Endodermal cell (in vitro differentiated cells): ENCODE measurements around the gene BRMS1. TPM values are rescaled to one million over a fixed set of nuclear protein-coding genes. Genes with fewer than 3 reads are reported as not detected.
A peak's percentile ranks its signal among the peaks of the same experiment; 100 is the strongest.

Source experiments
- DNase-seq: peaks from one replicate; pipeline ENCODE4 v3.0.0-alpha.2; 2017
- H3K27ac ChIP-seq: 2 replicates; pipeline ENCODE4 v1.5.1; 2013; ENCODE audit warnings: mild to moderate bottlenecking, low read depth, low read length, moderate library complexity
- H3K27me3 ChIP-seq: 2 replicates; pipeline ENCODE4 v1.6.1; 2013; ENCODE audit warnings: mild to moderate bottlenecking, low read length, moderate library complexity; ENCODE audit not compliant: insufficient read depth, control insufficient read depth, poor library complexity, severe bottlenecking
- H3K36me3 ChIP-seq: 2 replicates; pipeline ENCODE4 v1.7.0; 2013; ENCODE audit warnings: mild to moderate bottlenecking, low read length, moderate library complexity; ENCODE audit not compliant: control insufficient read depth, insufficient read depth
- H3K4me1 ChIP-seq: one replicate; pipeline ENCODE4 v1.7.0; 2013; ENCODE audit warnings: low read length; ENCODE audit not compliant: control insufficient read depth, insufficient read depth
- H3K4me3 ChIP-seq: 2 replicates; pipeline ENCODE4 v1.5.1; 2013; ENCODE audit warnings: mild to moderate bottlenecking, low read length, moderate library complexity
- H3K9ac ChIP-seq: 2 replicates; pipeline ENCODE4 v1.6.1; 2013; ENCODE audit warnings: mild to moderate bottlenecking, low read length, moderate library complexity; ENCODE audit not compliant: poor library complexity, severe bottlenecking; ENCODE audit errors: extremely low read depth
- H3K9me3 ChIP-seq: 2 replicates; pipeline ENCODE4 v1.6.1; 2013; ENCODE audit warnings: mild to moderate bottlenecking, low read length, moderate library complexity; ENCODE audit not compliant: control insufficient read depth
- H3K27ac Mint-ChIP-seq: 2 replicates; pipeline ENCODE4 v1.8.0; 2020; ENCODE audit warnings: mixed read lengths
- H3K27me3 Mint-ChIP-seq: 2 replicates; pipeline ENCODE4 v1.8.0; 2021; ENCODE audit warnings: mild to moderate bottlenecking, mixed read lengths; ENCODE audit not compliant: insufficient read depth
- H3K36me3 Mint-ChIP-seq: 2 replicates; pipeline ENCODE4 v1.8.0; 2020; ENCODE audit warnings: low read depth, mixed read lengths
- H3K4me1 Mint-ChIP-seq: 2 replicates; pipeline ENCODE4 v1.8.0; 2020; ENCODE audit warnings: mixed read lengths
- H3K4me3 Mint-ChIP-seq: 2 replicates; pipeline ENCODE4 v1.8.0; 2020; ENCODE audit warnings: mild to moderate bottlenecking, moderate library complexity, mixed read lengths
- H3K9me3 Mint-ChIP-seq: 2 replicates; pipeline ENCODE4 v1.8.0; 2020; ENCODE audit warnings: mild to moderate bottlenecking, mixed read lengths
- WGBS, 2 experiments: methylation state at CpG; one replicate each; pipeline versions ENCODE4 v1.1.5 to v1.1.7; 2013; ENCODE audit warnings: missing lambda C conversion rate in 2 of 2, mixed read lengths in 1 of 2; ENCODE audit not compliant: insufficient coverage in 1 of 2, insufficient read length in 1 of 2; 5-methylcytosine and 5-hydroxymethylcytosine counted together
- total RNA-seq, 2 donors: library from RNA; stranded (reverse); fragmentation: NEBNext Ultra II Directional in 1 of 2; extraction: Animal tissue kit (Norgen Biotek cat#: 25700) in 1 of 2; gene quantifications; 2 replicates in 1 of 2; 3 replicates in 1 of 2; pipeline ENCODE4 v1.2.1, GENCODE V29; 2021
- TF ChIP-seq, protein P1 (sequence below): fragments of 200-600 bp; sonication (generic); conservative IDR thresholded peaks from 2 replicates; pipeline ENCODE4 v1.5.0; 2021; ENCODE audit warnings: antibody characterized with exemption, mild to moderate bottlenecking

BRMS1 gene
- total RNA-seq, 2 donors from 2014 or later = 38.7 to 40.3 TPM

DNA sequence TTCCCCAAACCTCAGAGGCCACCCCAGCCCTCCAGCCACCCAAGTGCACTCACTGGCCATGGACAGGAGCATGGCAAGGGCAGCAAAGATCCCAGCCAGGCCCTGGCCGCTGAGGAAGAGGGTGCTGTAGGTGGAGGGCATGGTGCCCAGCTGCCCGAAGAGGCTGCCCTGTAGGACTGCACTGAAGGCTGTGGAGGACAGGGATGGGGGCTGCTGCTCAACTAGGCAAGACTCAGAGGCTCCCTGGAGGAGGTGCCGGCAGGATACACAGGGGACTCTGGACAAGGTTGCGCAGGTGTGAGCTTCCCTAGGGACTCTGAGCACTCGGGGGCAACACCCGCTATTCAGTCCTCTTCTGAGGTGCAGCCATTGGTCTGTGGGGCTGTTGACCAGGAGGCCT lies 23.6 kb upstream of the BRMS1 start:
- 92 to 100% methylated on average over 4 to 6 of the region's 6 CpGs for WGBS, 2 experiments
- Histone ChIP-seq H3K9ac (no peak overlapping the region), H3K27me3 (no peaks in the 10 kb centered on the region), H3K36me3 (peaks cover 44% of the 10 kb centered on the region), H3K4me3 (no peak overlapping the region), H3K4me1 (no peaks in the 10 kb centered on the region), H3K9me3 (no peaks in the 10 kb centered on the region), H3K27ac (no peak overlapping the region)
- peaks cover 52% of the 10 kb centered on the region for H3K36me3 Mint-ChIP-seq
- no peak overlapping the region for H3K4me3 Mint-ChIP-seq
- H3K27me3 Mint-ChIP-seq = no peaks in the 10 kb centered on the region
- peaks cover 18% of the 10 kb centered on the region for H3K4me1 Mint-ChIP-seq
- DNase-seq = no peak
- TF ChIP-seq, protein P1, sequence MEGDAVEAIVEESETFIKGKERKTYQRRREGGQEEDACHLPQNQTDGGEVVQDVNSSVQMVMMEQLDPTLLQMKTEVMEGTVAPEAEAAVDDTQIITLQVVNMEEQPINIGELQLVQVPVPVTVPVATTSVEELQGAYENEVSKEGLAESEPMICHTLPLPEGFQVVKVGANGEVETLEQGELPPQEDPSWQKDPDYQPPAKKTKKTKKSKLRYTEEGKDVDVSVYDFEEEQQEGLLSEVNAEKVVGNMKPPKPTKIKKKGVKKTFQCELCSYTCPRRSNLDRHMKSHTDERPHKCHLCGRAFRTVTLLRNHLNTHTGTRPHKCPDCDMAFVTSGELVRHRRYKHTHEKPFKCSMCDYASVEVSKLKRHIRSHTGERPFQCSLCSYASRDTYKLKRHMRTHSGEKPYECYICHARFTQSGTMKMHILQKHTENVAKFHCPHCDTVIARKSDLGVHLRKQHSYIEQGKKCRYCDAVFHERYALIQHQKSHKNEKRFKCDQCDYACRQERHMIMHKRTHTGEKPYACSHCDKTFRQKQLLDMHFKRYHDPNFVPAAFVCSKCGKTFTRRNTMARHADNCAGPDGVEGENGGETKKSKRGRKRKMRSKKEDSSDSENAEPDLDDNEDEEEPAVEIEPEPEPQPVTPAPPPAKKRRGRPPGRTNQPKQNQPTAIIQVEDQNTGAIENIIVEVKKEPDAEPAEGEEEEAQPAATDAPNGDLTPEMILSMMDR = no peak
- no peaks in the 10 kb centered on the region for H3K9me3 Mint-ChIP-seq
- H3K27ac Mint-ChIP-seq = peak overlapping the region; percentile 19

DNA sequence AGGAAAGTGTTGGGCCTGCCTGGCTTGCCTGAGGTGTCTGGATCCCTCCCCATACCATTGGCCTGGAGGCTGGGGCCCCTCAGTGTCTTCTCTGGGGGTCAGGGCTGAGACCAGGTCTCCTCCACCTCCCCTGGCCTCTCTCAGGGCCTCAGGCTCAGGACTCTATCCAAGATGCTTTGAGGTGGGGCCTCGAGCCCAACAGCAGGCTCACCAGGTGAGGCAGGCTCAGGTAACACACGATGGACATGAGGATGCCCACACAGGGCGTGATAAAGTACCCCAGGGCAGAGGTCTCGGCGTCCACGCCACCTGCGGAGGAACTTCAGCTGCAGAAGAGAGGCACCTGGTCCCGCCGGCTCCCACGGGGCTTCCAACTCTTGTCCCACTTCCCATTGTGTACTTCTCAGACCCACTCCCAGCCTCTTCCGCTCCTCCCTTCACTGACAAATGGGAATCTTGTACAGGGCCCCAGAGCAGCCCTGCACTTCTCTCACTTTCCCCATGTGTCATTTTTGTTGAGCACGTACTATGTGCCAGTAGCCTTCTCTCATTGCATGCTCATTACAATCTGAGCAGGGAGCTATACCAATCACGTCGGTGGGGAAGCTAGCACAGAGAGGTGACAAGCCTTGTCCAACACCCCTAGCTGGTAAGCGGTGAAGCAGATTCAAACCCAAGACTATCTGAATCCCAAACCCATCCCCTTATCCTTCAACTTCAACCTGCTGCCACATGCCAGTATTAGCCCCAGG lies 22.8 kb upstream of the BRMS1 start:
- Mint-ChIP-seq H3K36me3 (peaks cover 52% of the 10 kb centered on the region), H3K27ac (peak overlapping the region; percentile 19), H3K4me3 (no peak overlapping the region), H3K9me3 (no peaks in the 10 kb centered on the region), H3K27me3 (no peaks in the 10 kb centered on the region), H3K4me1 (peaks cover 13% of the 10 kb centered on the region)
- Histone ChIP-seq H3K27me3 (no peaks in the 10 kb centered on the region), H3K4me3 (no peak overlapping the region), H3K9ac (no peak overlapping the region), H3K4me1 (no peaks in the 10 kb centered on the region), H3K27ac (no peak overlapping the region), H3K36me3 (peaks cover 51% of the 10 kb centered on the region), H3K9me3 (no peaks in the 10 kb centered on the region)
- 95 to 96% methylated on average over 15 of the region's 15 CpGs for WGBS, 2 experiments
- DNase-seq = no peak
- TF ChIP-seq, protein P1 = no peak

DNA sequence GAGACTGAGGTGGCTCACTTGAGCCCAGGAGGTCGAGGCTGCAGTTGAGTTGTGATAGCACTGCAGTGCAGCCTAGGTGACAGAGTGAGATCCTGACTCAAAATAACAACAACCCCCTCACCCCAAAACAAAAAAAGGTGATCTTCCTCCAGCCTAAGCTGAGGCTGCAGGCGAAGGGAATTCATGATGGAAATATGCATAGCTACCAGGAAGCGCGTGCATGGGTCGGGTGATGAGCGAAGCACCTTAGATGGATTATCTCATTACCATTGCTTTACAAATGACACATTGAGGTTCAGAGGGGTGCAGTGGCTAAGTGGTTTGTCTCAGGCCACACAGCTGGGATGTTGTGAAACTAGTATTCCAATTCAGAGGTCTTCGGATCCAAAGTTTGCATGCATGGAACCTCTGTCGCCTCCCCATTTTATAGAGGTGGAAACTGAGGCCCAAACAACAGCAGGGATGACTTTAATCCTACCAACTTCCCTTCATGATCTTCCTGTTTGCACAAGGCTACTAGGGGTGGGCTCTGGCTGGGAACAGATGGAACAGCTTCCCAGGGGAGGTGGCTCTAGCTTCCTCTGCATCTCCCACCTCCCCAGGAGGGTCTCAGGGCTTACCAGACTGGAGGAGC lies 22.1 kb upstream of the BRMS1 start:
- Mint-ChIP-seq H3K4me3 (no peak overlapping the region), H3K27me3 (no peaks in the 10 kb centered on the region), H3K36me3 (peaks cover 57% of the 10 kb centered on the region), H3K4me1 (peaks cover 12% of the 10 kb centered on the region), H3K27ac (no peak overlapping the region), H3K9me3 (no peaks in the 10 kb centered on the region)
- no peak overlapping the region for H3K9ac ChIP-seq
- H3K27ac ChIP-seq = no peak overlapping the region
- WGBS, 2 experiments = 91 to 94% methylated on average over 6 to 8 of the region's 8 CpGs
- no peak for DNase-seq
- no peaks in the 10 kb centered on the region for H3K4me1 ChIP-seq
- no peak overlapping the region for H3K4me3 ChIP-seq
- no peaks in the 10 kb centered on the region for H3K9me3 ChIP-seq
- peaks cover 58% of the 10 kb centered on the region for H3K36me3 ChIP-seq
- H3K27me3 ChIP-seq = no peaks in the 10 kb centered on the region
- TF ChIP-seq, protein P1 = no peak
